HL-60 (cell line): ENCODE measurements around the gene LRRC58.

Experiments used
- DNase-seq, 2 experiments: peaks; one replicate each; pipeline ENCODE4 v3.0.0-alpha.2; 2010 to 2020; ENCODE audit warnings: low read depth in 1 of 2, low spot score in 1 of 2
- H3K27ac ChIP-seq: fragments of 250-450 bp; sonication (Bioruptor Pico); replicated peaks from 2 replicates; pipeline ENCODE4 v1.5.1; 2020; ENCODE audit warnings: mild to moderate bottlenecking, moderate library complexity
- H3K27me3 ChIP-seq: fragments of 250-450 bp; sonication (Bioruptor Pico); 2 replicates; pipeline ENCODE4 v1.5.1; 2021; ENCODE audit warnings: mild to moderate bottlenecking, moderate library complexity; ENCODE audit not compliant: insufficient read depth, poor library complexity, severe bottlenecking
- H3K4me3 ChIP-seq: replicated peaks from 2 replicates; pipeline ENCODE4 v1.5.1; 2011; ENCODE audit warnings: mild to moderate bottlenecking, control low read depth, low read length; ENCODE audit not compliant: insufficient read depth
- CTCF ChIP-seq: IDR thresholded peaks from one replicate; pipeline ENCODE4 v1.5.1; 2011; ENCODE audit warnings: low read length, control low read depth, inconsistent platforms; ENCODE audit not compliant: insufficient read depth
- GABPA ChIP-seq: IDR thresholded peaks from 2 replicates; pipeline ENCODE4 v1.6.1; 2012; ENCODE audit warnings: low read depth
- POLR2AphosphoS5 ChIP-seq: IDR thresholded peaks from 2 replicates; pipeline ENCODE4 v1.6.1; 2012; ENCODE audit warnings: low read depth
- REST ChIP-seq: IDR thresholded peaks from 2 replicates; pipeline ENCODE4 v1.6.1; 2012; ENCODE audit warnings: low read depth; ENCODE audit not compliant: insufficient replicate concordance
- SPI1 ChIP-seq: IDR thresholded peaks from 2 replicates; pipeline ENCODE4 v1.6.1; 2012; ENCODE audit warnings: low read depth, mild to moderate bottlenecking, borderline replicate concordance

The LRRC58 gene

GRCh38 chr3:120289636-120290035, 59.5 kb downstream of the LRRC58 start:
- H3K27ac ChIP-seq, result no peak overlapping the region
- TF ChIP-seq REST, result no peak
- TF ChIP-seq CTCF, result no peak
- TF ChIP-seq GABPA, result no peak
- TF ChIP-seq POLR2AphosphoS5, result no peak
- no peak for TF ChIP-seq SPI1
- H3K27me3 ChIP-seq, result peaks cover 12% of the 10 kb centered on the region
- no peak for DNase-seq
- no peak overlapping the region for H3K4me3 ChIP-seq

GRCh38 chr3:120286465-120286864, 62.7 kb downstream of the LRRC58 start:
- TF ChIP-seq GABPA, result no peak
- no peak for TF ChIP-seq SPI1
- no peak for TF ChIP-seq REST
- TF ChIP-seq POLR2AphosphoS5, result no peak
- no peak for TF ChIP-seq CTCF
- DNase-seq, result no peak
- H3K27me3 ChIP-seq, result peaks cover 18% of the 10 kb centered on the region
- H3K4me3 ChIP-seq, result no peak overlapping the region
- no peak overlapping the region for H3K27ac ChIP-seq

- Histone ChIP-seq H3K27me3 (peaks cover 18% of the 10 kb centered on the region), H3K4me3 (no peak overlapping the region), H3K27ac (no peak overlapping the region)
- no peak for DNase-seq
- TF ChIP-seq GABPA, result no peak
- TF ChIP-seq CTCF, result no peak
- TF ChIP-seq SPI1, result no peak
- TF ChIP-seq REST, result no peak
- TF ChIP-seq POLR2AphosphoS5, result no peak
Observed at GRCh38 chr3:120285508-120285841, 63.7 kb downstream of the LRRC58 start.
